ENCODE results near the gene AMIGO3.
A peak's percentile ranks its signal among the peaks of the same experiment; 100 is the strongest.

The AMIGO3 gene, protein sequence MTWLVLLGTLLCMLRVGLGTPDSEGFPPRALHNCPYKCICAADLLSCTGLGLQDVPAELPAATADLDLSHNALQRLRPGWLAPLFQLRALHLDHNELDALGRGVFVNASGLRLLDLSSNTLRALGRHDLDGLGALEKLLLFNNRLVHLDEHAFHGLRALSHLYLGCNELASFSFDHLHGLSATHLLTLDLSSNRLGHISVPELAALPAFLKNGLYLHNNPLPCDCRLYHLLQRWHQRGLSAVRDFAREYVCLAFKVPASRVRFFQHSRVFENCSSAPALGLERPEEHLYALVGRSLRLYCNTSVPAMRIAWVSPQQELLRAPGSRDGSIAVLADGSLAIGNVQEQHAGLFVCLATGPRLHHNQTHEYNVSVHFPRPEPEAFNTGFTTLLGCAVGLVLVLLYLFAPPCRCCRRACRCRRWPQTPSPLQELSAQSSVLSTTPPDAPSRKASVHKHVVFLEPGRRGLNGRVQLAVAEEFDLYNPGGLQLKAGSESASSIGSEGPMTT

DNA sequence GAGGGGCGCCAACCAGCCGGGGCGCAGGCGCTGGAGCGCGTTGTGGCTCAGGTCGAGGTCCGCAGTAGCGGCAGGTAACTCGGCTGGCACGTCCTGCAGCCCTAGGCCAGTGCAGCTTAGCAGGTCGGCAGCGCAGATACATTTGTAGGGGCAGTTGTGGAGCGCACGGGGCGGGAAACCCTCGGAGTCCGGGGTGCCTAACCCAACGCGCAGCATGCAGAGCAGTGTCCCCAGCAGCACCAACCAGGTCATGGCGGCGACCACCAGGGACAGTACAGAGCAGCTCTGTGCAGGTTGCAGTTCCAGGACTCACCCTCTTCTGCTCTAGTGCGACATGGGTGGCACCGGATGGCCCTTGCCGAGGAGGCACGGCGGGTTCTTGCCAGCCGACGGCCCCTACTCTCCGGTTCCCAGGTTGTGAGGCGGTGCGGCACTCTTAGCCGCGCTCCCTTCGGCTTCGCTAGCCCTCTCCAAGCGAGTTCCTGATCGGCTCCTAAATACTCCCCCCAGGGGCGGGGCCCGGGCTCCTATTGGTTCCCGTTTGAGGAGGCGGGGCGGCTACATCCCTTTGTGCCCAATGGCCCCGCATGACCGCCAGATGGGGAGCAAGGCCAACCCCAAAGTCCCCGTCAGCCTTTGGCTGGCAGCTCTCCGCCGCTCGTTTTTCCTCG lies at the start of gene AMIGO3:
Gene AMIGO3, minus strand, starts transcription at position 471 of the 671 bp plus-strand sequence. Its CDS starts 219 bp downstream, at position 252.
- peak; percentile 94 for DNase-seq (ENCODE audit: low read depth in 2 of 2)
- H3K4me3 ChIP-seq (replicated peaks in 1 of 2; ENCODE audit: low read depth in 2 of 2, low read length in 2 of 2) = peak within 1 kb of the TSS; percentile 52 to 53
- TF ChIP-seq, protein P1, sequence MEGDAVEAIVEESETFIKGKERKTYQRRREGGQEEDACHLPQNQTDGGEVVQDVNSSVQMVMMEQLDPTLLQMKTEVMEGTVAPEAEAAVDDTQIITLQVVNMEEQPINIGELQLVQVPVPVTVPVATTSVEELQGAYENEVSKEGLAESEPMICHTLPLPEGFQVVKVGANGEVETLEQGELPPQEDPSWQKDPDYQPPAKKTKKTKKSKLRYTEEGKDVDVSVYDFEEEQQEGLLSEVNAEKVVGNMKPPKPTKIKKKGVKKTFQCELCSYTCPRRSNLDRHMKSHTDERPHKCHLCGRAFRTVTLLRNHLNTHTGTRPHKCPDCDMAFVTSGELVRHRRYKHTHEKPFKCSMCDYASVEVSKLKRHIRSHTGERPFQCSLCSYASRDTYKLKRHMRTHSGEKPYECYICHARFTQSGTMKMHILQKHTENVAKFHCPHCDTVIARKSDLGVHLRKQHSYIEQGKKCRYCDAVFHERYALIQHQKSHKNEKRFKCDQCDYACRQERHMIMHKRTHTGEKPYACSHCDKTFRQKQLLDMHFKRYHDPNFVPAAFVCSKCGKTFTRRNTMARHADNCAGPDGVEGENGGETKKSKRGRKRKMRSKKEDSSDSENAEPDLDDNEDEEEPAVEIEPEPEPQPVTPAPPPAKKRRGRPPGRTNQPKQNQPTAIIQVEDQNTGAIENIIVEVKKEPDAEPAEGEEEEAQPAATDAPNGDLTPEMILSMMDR (IDR thresholded peaks at IDR 0.05; ENCODE audit: low read depth, low read length) = peak; percentile 58

DNA sequence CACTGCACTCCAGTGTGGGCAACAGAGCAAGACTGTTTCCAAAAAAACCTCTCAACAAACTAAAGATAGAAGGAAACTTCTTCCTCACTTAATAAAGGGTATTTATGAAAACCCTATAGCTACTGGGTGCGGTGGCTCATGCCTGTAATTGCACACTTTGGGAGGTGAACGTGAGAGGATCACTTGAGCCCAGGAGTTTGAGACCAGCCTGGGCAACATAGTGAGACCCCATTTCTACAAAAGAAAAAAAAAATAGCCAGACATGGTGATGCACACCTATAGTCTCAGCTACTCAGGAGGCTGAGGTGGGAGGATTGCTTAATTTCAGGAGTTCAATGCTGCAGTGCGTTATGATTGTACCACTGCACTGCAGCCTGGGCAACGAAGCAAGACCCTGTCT lies 44.5 kb upstream of the AMIGO3 start:
- no peak overlapping the region for H3K4me3 ChIP-seq (replicated peaks in 1 of 2; ENCODE audit: low read depth in 2 of 2, low read length in 2 of 2)
- DNase-seq (ENCODE audit: low read depth in 2 of 2) = no peak
- TF ChIP-seq, protein P1 (IDR thresholded peaks at IDR 0.05; ENCODE audit: low read depth, low read length) = no peak

DNA sequence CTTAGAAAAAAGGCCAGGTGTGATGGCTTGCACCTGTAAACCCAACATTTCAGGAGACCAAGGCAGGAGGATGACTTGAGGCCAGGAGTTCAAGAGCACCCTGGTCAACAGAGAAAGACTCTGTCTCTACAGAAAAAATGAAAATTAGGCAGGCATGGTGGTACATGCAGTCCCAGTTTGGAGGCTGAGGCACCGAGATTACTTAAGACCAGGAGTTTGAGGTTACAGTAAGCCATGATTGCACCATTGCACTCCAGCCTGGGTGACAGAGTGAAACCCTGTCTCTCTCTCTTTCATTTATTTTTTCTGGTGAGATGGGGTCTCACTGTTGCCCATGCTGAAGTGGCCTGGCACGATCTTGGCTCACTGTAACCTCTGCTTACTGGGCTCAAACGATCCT lies 42.2 kb upstream of the AMIGO3 start:
- no peak overlapping the region for H3K4me3 ChIP-seq (replicated peaks in 1 of 2; ENCODE audit: low read depth in 2 of 2, low read length in 2 of 2)
- TF ChIP-seq, protein P1 (IDR thresholded peaks at IDR 0.05; ENCODE audit: low read depth, low read length) = no peak
- DNase-seq (ENCODE audit: low read depth in 2 of 2) = no peak

DNA sequence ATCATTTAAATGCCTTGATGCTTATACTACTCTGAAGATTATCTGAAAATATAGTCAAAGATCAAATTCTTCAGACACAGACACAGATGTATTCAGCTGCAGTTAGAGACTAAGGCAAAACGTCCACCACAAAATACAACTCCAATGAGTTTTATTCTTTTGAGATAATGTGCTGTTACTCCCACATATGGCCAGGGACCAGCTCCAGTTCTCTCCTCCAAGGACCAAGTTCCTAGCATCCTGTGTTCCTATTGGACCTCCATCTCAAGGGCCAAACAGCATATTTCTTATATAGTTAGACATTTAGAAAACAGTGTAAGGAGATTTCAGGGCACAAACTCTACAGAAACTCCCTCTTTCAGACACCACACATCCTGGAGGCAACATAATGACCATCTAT lies 39.7 kb upstream of the AMIGO3 start:
- no peak overlapping the region for H3K4me3 ChIP-seq (replicated peaks in 1 of 2; ENCODE audit: low read depth in 2 of 2, low read length in 2 of 2)
- TF ChIP-seq, protein P1 (IDR thresholded peaks at IDR 0.05; ENCODE audit: low read depth, low read length) = no peak
- peak in 1 of 2 donors; percentile 43 for DNase-seq (ENCODE audit: low read depth in 2 of 2)

DNA sequence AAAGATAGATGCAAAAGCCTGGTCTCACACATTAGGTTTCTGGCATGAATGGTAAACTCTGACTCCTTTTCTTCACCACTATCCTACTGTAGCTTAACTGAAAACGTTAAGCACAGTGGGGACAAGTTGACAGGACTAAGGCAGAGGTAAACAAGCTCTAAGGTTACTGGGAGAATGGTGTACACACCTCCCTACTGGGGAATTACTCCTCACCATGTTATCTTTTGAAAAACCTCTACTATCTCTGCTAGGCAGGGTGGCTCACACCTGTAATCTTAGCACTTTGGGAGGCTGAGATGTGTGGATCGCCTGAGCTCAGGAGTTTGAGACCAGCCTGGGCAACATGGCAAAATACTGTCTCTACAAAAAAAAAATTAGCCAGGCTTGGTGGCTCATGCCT lies 37.7 kb upstream of the AMIGO3 start:
- no peak overlapping the region for H3K4me3 ChIP-seq (replicated peaks in 1 of 2; ENCODE audit: low read depth in 2 of 2, low read length in 2 of 2)
- DNase-seq (ENCODE audit: low read depth in 2 of 2) = no peak
- TF ChIP-seq, protein P1 (IDR thresholded peaks at IDR 0.05; ENCODE audit: low read depth, low read length) = no peak

DNA sequence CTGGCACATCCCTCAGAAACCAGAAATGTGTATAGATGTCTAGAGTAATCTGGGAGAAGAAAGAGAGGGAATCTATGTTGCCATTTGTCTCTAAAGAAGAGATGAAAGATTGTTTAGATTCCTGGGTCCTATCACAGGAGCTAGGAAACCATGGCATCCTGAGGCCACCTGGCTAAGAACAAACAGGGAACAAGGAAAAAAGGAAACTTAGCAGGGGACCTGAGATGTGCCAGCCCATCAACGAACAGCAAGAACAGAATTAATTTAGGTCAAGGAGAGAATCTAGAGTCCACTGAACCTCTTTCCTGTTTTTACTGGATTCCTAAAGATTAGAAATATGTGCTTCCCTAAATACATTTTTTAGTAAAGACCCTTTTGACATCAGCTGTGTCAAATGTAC lies 36.6 kb upstream of the AMIGO3 start:
- TF ChIP-seq, protein P1 (IDR thresholded peaks at IDR 0.05; ENCODE audit: low read depth, low read length) = no peak
- no peak for DNase-seq (ENCODE audit: low read depth in 2 of 2)
- H3K4me3 ChIP-seq (replicated peaks in 1 of 2; ENCODE audit: low read depth in 2 of 2, low read length in 2 of 2) = no peak overlapping the region
